HG02763 (cell line): ENCODE data around the gene XYLB.
"Not testable (repeated sequence)": the region's sequence is repeated elsewhere in the genome, so short reads cannot be mapped to it uniquely, and the experiment has no call there.

ENCODE experiments used
- ATAC-seq: cut with Tn5 transposase; IDR thresholded peaks from one replicate; pipeline ENCODE4 v1.9.1; 2021; ENCODE audit warnings: mild to moderate bottlenecking, moderate library complexity; ENCODE audit not compliant: unreplicated experiment

XYLB gene

DNA sequence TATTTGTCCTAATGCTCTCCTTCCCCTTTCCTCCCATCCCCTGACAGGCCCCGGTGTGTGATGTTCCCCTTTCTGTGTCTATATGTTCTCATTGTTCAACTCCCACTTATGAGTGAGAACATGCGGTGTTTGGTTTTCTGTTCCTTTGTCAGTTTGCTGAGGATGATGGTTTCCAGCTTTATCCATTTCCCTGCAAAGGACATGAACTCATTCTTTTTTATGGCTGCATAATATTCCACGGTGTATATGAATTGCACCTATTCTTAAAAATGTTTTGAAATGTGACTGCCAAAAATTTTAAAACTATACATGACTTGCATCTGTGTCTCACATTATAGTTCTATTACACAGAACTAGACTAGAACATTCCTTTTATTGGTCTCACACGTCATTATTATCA lies 25.9 kb upstream of the XYLB start:
- not testable (repeated sequence) for ATAC-seq

DNA sequence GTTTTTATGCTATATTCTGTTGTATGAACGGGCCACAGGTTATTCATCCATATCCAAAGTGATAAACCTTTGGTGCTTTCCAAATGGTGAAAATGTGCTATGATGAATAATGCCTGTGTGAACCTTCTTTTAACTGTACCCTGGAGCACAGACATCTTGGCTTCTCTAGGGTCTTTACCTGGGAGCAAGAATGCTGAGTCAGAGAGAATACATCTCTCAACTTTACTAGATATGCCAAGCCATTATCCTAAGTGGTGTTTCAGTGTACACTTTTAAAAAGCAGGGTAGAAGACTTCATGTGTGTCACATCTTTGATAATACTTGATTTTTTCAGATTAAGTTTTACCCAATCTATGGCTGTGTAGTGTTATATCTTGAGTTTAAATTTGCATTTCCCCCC lies 23.5 kb upstream of the XYLB start:
- no peak for ATAC-seq

DNA sequence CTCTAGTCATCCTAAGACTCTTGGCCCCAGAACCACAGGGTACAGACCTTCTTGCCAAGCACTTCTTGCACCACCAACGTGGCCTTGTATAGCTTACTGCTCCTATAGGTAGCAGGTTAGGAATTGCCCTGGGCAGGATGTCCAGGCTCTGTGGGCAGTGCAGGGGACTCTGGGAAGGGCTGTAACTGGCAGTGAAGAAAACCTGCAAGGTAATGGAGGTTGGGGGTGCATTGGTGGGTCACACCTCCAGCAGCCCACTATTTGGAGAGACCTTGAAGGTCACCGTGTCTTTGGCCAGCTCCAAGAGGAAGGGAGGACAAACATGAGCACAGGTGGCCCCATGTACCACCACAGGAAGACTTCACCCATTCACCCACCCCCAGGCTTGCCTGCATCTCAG lies 21.3 kb upstream of the XYLB start:
- no peak for ATAC-seq

DNA sequence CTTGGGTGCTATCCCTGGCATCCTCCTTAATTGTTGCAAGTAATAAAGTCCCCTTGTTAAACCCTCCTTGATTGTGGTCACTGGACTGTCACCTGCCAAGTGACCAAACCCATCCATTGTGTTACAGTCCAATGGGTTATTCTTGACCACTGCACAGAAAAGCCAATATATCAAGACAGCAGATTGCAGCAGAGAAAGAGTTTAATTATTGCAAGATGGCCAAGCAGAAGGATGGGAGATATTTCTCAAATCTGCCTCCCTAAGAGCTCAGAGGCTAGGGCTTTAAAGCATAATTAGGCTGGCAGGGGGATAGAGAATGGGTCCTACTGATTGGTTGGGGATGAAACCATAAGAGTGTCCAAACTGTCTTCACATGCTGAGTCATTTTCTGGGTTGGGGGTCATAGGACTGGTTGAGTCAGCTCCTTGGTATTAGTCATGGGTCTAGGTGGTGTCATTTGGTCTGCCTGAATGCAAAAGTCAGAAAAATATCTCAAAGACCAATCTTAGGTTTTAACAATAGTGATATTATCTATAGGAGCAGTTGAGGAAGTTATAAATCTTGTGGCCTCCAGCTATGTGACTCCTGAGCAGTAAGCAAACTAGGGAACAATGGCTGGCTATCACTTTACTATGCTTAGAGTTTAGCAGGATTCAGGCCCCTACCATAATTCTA lies 19.1 kb upstream of the XYLB start:
- no peak for ATAC-seq

DNA sequence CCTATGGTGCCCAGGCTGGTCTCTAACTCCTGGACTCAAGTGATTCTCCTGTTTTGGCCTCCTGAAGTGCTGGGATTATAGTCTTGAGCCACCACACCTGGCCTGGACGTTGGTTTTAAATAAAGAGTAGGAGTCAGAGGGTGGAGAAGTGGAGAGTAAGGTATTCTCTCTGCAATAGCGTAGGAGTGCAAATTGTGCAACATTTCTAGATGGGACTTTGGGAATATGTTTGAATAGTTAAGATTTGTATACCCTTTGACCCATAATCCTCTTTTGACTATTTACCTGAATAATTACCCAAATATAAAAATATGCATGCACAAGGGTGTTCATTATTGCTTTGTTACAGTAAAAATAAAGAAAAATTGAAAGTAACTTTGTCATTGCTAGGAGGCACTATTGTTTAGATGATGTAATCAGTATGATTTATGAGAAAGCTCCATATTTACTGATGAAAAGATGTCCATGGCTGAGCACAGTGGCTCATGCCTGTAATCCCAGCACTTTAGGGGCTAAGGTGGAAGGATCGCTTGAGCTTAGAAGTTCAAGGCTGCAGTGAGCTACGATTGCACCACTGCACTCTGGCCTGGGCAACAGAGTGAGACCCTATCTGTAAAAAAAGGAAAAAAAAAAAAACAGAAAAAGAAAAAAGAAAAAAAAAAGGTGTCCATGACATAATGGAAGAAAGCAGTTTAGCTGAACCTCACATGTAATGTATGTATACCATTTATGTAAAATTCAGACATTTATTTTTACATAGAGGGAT lies 15.1 kb upstream of the XYLB start:
- no peak for ATAC-seq

DNA sequence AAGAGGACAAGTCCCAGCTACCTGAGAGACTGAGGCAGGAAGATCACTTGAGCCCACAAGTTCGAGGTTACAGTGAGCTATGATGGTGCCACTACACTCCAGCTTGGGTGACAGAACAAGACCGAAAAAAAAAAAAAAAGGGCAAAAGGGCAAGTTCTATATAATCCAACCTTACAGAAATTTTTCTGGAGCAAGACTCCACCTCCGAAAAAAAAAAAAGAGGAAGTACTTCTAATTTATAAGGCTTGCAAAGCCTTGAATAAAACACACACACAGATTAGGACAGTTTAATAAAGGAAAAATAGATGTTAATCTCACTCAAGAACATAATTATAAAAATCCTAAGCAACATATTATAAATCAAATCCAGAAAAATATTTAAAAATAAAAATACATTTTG lies 14.4 kb upstream of the XYLB start:
- no peak for ATAC-seq

DNA sequence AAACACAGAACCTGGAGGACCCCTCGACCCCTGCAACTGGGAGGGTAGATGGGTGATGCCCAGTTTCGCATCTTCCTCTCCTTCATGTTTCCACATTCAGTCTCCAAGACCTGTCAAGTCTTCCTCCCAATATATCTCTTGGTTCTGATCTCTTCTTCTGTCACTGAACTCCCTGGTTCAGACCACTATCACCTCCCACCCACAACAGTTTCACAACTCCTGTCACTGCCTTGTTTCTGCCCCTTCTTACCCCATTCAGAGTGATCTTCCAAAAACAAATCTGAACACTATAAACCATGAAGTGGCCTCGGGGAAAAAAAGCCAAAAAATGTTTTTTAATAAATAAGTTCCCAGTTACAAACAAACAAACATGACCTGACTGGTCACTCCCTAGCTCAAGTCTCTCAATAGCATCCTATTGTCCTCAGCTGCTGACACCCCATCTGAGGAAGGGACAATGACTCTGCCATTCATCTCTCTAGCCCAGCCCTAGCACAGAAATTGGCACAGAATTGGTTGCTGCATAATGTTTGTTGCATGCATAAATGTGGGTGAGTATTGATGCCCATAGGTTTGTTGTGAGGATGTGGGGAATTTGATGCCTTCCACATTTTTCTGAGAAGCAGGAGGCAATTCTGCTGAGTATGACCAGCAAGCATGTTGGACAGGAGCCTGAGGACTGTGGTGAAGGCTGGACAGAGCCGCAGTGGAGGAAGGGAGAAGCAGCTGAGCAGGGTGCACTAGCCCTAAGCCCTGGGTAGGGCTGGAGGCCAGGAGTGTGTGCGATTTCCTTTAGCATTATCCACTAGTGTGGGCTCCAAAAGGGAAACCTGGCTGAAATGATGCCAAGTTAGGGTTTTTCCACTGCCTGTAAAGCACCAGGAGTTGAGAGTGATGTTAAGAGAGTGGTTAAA lies 12.2 kb upstream of the XYLB start:
- no peak for ATAC-seq

DNA sequence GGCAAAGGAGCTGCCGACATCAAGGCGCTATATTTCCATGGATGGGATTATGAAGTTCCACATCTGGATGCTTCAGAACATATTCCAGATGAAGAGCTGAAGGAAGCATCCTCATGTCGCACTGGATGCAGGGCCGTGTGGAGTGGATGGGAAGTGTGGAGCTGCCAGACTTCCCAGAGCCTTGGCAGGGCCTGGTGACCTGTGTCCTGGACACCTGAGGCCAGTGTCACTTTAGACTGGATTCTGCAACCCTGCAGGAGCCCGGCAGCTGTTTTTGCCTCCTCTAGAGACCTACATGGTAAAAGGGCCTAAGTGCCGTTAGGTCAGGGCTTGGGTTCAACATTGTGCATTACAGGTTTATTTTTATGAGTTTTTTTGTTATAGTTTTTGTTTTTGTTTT lies 11.3 kb upstream of the XYLB start:
- no peak for ATAC-seq

DNA sequence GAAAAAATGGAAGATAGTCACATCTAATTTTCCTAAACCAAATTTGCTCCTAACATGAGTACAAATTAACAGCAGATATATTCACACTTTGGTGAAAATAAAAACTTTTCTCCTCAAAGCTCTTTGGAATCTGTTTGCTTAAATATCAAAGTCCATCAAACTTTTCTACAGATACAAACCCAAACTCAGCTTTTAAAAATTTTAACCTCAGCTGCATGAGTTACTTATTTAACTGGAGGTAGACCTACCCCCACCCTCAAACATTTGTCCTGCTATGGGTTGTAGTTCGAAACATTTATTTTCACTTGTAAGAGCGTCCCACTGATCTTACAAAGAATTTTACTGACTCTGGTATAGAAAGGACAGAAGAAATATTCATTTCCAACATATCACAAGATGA lies 8.9 kb upstream of the XYLB start:
- no peak for ATAC-seq

DNA sequence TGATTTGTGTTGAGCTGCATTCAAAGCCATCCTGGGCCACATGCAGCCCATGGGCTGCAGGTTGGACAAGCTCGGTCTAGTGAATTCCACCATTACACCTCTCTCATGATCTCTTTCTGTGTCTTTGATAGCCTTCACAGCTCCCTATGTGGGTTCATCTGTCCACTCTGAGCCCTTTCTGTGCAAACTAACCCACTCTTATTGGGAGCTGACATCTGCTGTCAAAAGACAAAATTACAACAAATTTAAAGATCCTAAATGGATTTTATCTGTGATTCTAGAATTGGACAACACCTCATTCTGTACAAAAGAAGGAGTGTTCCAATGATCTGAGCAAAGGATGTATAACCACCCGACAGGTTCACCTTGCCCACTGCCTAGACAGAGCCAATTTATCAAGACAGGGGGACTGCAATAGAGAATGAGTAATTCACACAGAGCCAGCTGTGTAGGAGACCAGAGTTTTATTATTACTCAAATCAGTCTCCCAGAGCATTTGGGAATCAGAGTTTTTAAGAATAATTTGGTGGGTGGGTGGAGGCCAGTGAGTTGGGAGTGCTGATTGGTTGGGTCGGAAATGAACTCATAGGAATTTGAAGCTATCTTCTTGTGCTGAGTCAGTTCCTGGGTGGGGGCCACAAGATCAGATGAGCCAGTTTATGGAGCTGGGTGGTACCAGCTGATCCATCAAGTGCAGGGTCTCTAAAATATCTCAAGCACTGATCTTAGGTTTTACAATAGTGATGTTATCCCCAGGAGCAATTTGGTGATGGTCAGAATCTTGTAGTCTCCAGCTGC lies 2.6 kb upstream of the XYLB start:
- ATAC-seq, result no peak

DNA sequence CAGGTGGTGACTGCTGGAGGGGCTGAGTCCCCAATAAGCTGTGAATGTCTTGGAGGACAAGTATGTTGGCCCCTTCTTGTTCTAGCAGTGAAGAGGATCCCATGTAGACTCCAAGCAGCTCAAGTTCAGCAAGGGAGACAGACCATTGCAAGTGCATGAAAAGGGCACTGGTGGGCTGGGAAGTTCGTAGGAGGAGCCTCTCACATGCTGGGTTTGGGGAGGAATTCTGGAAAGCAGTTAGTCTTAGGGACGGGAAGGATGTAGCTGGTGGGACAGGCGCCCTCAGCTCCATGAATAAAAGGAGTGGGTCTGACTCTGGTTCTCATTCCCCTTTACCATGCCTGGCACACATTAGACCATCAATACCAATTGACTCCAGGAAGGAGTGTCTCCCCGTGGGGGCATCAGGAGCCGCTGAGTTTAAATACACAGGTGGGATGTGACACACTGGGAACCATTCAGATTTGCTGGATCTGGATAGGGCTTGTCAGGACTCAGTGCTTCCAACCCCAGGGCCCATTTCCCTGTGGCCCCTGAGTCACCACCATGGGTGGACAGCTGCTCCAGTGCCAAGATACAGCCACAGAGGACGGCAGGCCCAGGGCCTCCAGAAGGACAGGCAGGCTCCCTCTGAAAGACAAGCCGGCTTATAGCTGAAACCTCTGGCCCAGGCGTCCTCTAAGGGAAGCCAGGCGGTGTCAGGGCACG lies 552 bp upstream of the XYLB start:
- no peak for ATAC-seq

DNA sequence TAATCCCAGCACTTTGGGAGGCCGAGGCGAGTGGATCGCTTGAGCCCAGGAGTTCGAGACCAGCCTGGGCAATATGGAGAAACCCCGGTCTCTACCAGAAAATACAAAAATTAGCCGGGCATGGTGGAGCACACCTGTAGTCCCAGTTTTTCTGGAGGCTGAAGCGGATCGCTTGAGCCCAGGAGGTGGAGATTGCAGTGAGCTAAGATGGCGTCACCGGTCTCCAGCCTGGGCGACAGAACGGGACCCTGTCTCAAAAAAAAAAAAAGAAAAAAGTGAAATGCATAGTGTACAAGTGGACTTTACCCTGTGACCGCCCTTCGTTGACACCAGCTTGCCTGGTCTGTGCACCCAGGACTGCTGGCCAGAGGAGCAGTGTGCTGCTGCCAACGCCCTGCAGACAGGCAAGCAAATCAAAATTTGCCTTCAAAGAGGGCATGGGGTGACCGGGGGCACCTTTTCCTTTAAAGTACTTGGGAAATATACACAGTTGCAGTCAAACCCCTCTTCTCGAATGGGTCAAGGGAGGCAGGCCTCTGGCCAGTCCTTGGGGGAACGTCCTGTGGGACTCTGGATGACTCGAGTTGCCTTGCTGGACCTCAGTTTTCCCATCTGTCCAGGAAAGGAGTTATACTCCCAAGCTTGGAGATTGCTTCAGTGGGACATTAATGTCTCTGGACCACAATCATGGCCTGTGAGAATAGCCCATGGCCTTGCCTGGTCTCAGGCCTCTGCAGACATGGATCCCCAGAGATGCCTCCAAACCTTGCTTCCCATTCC lies 1.0 kb downstream of the XYLB start:
- ATAC-seq, result no peak

DNA sequence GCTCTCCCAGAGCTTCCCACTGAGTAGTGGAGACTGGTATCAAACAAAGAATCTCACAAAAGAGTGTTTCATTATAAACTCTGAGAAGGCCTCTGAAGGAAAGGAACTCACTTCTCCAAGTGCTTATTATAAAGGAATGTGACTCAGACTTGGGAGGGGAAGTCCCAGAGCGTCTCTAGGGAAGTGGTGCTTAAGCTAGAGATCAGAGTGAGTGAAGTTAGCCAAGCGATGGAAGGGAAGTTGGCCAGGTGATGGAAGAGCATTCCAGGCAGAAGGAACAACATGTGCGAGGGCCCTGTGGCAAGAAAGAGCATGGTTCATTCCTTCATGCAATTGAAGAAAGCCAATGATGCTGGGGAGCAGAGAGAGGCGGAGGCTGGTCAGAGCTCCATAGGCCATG lies 2.3 kb downstream of the XYLB start:
- no peak for ATAC-seq

DNA sequence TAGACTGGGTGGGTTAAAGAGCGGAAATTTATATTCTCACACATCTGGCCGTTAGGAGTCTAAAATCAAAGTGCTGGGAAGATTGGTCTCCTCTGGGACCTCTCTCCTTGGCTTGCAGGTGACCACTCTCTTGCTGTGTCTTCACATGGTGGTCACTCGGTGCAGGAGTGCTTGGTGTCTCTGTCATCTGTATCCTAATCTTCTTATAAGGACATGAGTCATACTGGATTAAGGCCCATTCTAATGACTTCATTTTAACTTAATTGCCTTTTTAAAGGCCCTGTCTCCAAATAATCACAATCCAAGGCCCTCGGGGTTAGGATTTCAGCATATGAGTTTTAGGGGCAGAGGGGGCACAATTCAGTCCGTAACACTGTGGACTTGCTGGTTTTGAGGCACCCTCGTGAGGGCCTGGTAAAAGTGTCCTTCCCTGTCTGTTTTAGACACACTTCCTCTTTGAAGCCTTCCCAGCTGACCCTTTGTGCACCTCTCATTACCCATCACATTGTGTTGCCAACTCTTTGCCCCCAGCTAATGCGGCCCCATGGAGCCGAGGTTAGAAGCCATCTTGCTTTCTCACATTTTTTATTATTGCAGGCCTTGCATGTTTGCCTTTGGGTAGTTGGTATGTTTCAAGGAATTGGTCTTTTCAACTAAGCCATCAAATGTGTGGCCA lies 3.2 kb downstream of the XYLB start:
- no peak for ATAC-seq

DNA sequence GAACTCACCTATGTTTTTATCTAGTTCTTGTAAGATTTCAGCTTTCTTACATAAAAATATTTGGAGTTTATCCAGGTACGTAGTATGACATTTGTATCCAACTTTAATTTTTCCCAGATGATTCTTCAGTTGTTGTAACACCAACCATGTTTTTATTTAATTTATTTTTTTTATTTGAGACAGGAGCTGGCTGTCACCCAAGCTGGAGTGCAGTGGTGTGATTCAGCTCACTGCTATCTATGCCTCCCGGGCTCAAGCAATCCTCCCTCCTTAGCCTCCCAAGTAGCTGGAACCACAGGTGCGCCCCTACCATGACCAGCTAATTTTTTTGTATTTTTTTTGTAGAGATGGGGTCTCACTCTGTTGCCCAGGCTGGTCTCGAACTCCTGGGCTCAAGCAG lies 6.6 kb downstream of the XYLB start:
- ATAC-seq, result no peak

DNA sequence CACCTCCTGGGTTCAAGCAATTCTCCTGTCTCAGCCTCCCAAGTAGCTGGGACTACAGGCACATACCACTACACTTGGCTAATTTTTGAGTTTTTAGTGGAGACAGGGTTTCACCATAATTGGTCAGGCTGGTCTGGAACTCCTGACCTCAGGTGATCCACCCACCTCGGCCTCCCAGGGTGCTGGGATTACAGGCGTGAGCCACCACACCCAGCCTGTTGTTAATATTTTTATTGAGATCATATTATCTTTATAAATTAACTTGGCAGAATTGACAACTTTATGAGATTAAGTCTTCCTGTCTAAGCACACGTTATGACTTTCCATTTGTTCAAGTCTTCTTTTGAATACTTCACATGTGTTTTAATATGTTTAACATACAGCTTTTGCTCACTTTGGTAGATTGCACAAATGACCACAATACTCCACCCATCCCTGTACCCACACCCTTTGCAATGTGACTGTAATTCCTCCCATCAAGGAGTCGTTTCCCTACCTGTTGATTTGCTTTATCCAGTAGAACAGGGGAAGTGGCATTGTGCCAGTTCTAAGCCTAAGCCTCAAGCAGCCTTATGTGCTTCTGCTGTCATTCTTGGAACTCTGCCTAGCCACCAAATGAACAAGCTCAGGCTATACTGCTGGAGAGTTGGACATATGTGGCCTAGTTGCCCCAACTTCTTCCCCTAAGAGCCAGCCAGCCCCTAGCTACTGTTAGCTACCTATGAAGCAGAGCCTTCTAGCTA lies 8.2 kb downstream of the XYLB start:
- no peak for ATAC-seq

DNA sequence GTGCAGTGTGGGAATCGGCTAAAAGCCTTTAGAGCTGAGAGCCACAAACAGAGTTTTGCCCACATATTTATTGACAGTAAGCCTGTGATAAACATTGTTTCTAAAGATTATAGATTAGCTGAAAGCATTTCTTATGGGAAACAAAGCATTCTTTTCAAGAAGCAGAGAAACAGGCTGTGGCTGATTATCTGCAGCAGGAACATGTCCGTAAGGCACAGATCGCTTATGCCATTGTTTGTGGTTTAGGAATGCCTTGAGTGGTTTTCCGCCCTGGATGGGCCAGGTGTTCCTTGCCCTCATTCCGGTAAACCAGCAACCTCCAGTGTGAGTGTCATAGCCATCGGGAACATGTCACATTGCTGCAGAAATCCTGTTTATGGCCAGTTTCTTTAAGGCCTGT lies 12.5 kb downstream of the XYLB start:
- no peak for ATAC-seq

DNA sequence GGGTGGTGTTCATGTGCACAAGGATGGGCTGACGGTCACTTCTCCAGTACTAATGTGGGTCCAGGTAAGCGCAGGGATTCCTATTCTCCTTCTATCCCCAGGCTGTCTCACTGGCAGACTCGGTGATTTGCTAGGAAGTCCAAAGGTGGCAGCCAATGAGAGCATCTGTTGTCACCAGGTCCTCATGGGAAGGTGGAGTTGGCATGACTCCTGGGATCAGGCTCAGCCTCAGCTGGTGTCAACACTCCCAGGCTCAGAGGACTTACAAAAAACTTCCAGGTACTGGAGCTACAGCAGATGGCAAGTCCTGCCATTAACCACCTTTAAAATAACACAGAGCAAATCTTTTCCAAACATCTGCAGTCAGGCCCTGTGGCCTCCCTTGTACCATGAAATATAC lies 13.8 kb downstream of the XYLB start:
- no peak for ATAC-seq
